ENCODE data around the gene APOL2. TPM values are rescaled to one million over a fixed set of nuclear protein-coding genes. Genes with fewer than 3 reads are reported as not detected.
"Not testable (repeated sequence)": the region's sequence is repeated elsewhere in the genome, so short reads cannot be mapped to it uniquely, and the experiment has no call there.

APOL2 gene
- total RNA-seq, 1 donor from 2014 or later: 63.8 TPM

- DNase-seq (ENCODE audit: extremely low spot score in 2 of 2): no peak
- no peaks in the 10 kb centered on the region for H3K27me3 ChIP-seq
- no peaks in the 10 kb centered on the region for H3K36me3 ChIP-seq
- intact Hi-C loops (cut with DNase I): no loop called here
- H3K4me1 ChIP-seq: no peaks in the 10 kb centered on the region
- no peak overlapping the region for H3K4me3 ChIP-seq
- TF ChIP-seq POLR2AphosphoS5 (IDR thresholded peaks at IDR 0.05; ENCODE audit: insufficient read depth in 1 of 2, low read depth in 1 of 2) (no peak), POLR2A (IDR thresholded peaks at IDR 0.05) (no peak), CTCF (IDR thresholded peaks at IDR 0.05) (no peak)
- H3K9me3 ChIP-seq: no peaks in the 10 kb centered on the region
- H3K27ac ChIP-seq: no peak overlapping the region
These were observed 28.7 kb upstream of the APOL2 start for GRCh38 chr22:36267896-36268485.

GRCh38 chr22:36267058-36267457 is 27.7 kb upstream of the APOL2 start:
- TF ChIP-seq POLR2AphosphoS5 (IDR thresholded peaks at IDR 0.05; ENCODE audit: insufficient read depth in 1 of 2, low read depth in 1 of 2): no peak
- no peak for TF ChIP-seq CTCF (IDR thresholded peaks at IDR 0.05)
- no peak for TF ChIP-seq POLR2A (IDR thresholded peaks at IDR 0.05)
- H3K9me3 ChIP-seq: no peaks in the 10 kb centered on the region
- H3K4me1 ChIP-seq: no peaks in the 10 kb centered on the region
- no peaks in the 10 kb centered on the region for H3K27me3 ChIP-seq
- H3K4me3 ChIP-seq: no peak overlapping the region
- no peak for DNase-seq (ENCODE audit: extremely low spot score in 2 of 2)
- H3K27ac ChIP-seq: no peak overlapping the region
- no peaks in the 10 kb centered on the region for H3K36me3 ChIP-seq
- intact Hi-C loops (cut with DNase I): no loop called here

GRCh38 chr22:36263886-36264664 is 24.7 kb upstream of the APOL2 start:
- H3K36me3 ChIP-seq; intact Hi-C loops (cut with DNase I): not testable (repeated sequence)

GRCh38 chr22:36263216-36263673 is 23.9 kb upstream of the APOL2 start:
- peak in 1 of 2 donors; percentile 89 for DNase-seq (ENCODE audit: extremely low spot score in 2 of 2)
- H3K4me1 ChIP-seq: peaks cover 15% of the 10 kb centered on the region

More at GRCh38 chr22:36263886-36264664, 24.7 kb upstream of the APOL2 start:
- not testable (repeated sequence) for H3K9me3 ChIP-seq, H3K27me3 ChIP-seq, H3K4me3 ChIP-seq
- H3K27ac ChIP-seq: peak overlapping the region; percentile 56
- H3K4me1 ChIP-seq: peaks cover 10% of the 10 kb centered on the region
- peak in 1 of 2 donors; percentile 90 for DNase-seq (ENCODE audit: extremely low spot score in 2 of 2)

GRCh38 chr22:36262307-36262706 is 23.0 kb upstream of the APOL2 start:
- H3K27me3 ChIP-seq; H3K9me3 ChIP-seq; intact Hi-C loops (cut with DNase I); H3K27ac ChIP-seq; H3K36me3 ChIP-seq; H3K4me3 ChIP-seq: not testable (repeated sequence)
- H3K4me1 ChIP-seq: peaks cover 15% of the 10 kb centered on the region
- DNase-seq (ENCODE audit: extremely low spot score in 2 of 2): peak in 1 of 2 donors; percentile 81

More at GRCh38 chr22:36263216-36263673, 23.9 kb upstream of the APOL2 start:
- intact Hi-C loops (cut with DNase I); H3K27me3 ChIP-seq; H3K9me3 ChIP-seq; H3K27ac ChIP-seq; H3K4me3 ChIP-seq; H3K36me3 ChIP-seq: not testable (repeated sequence)
- peak in 1 of 2 donors; percentile 10 for TF ChIP-seq POLR2AphosphoS5 (IDR thresholded peaks at IDR 0.05; ENCODE audit: insufficient read depth in 1 of 2, low read depth in 1 of 2)

- not testable (repeated sequence) for H3K36me3 ChIP-seq
- peak in 1 of 2 donors; percentile 77 for DNase-seq (ENCODE audit: extremely low spot score in 2 of 2)
- peaks cover 15% of the 10 kb centered on the region for H3K4me1 ChIP-seq
These were observed 22.3 kb upstream of the APOL2 start for GRCh38 chr22:36261675-36262074.

More at GRCh38 chr22:36261675-36262074, 22.3 kb upstream of the APOL2 start:
- H3K27ac ChIP-seq; H3K27me3 ChIP-seq; intact Hi-C loops (cut with DNase I); H3K4me3 ChIP-seq; H3K9me3 ChIP-seq: not testable (repeated sequence)
